Pancreas (tissue), 10 donors: ENCODE data around the gene ADARB1. TPM values are rescaled to one million over a fixed set of nuclear protein-coding genes. Genes with fewer than 3 reads are reported as not detected.
A peak's percentile ranks its signal among the peaks of the same experiment; 100 is the strongest.
"Not testable (repeated sequence)": the region's sequence is repeated elsewhere in the genome, so short reads cannot be mapped to it uniquely, and the experiment has no call there.

Experiments used
- ATAC-seq, 4 donors: fragments of 200-7000 bp; cut with Tn5 transposase; one replicate each; pipeline versions ENCODE4 v1.8.0 to v1.9.1; 2020; ENCODE audit warnings: mild to moderate bottlenecking in 4 of 4, moderate library complexity in 4 of 4
- DNase-seq, 6 donors: peaks; one replicate each; pipeline ENCODE4 v3.0.0-alpha.2; 2020
- FAIRE-seq: peaks from 2 replicates; lab custom pipeline; 2012; peaks lifted over from hg19 to GRCh38; lab: Jason Lieb, UNC
- H3K27ac ChIP-seq, 4 donors: fragments of 200-600 bp; sonication (generic); 1 replicate in 3 of 4; 2 replicates in 1 of 4; pipeline versions ENCODE4 v1.5.0 to v1.8.0; 2020
- H3K27me3 ChIP-seq, 4 donors: fragments of 200-600 bp; one replicate each; pipeline ENCODE4 v1.8.0; 2021
- H3K36me3 ChIP-seq, 3 donors: fragments of 200-600 bp; sonication (generic) in 1 of 3; one replicate each; pipeline versions ENCODE4 v1.5.0 to v1.8.0; 2020 to 2021
- H3K4me1 ChIP-seq, 3 donors: fragments of 200-600 bp; one replicate each; pipeline ENCODE4 v1.8.0; 2021
- H3K4me3 ChIP-seq, 4 donors: fragments of 200-600 bp; sonication (generic) in 2 of 4; one replicate each; pipeline versions ENCODE4 v1.5.0 to v1.8.0; 2020 to 2021
- H3K9me3 ChIP-seq, 4 donors: fragments of 200-600 bp; one replicate each; pipeline ENCODE4 v1.8.0; 2021
- WGBS, 2 donors: extraction: QIAGEN DNeasy Blood & Tissue Kit; methylation state at CpG; one replicate each; pipeline ENCODE4 v1.1.7; 2013; 5-methylcytosine and 5-hydroxymethylcytosine counted together
- intact Hi-C, 3 donors: fragments of 100-400 bp; cut with DNase I; formaldehyde crosslinking; loops; one replicate each; pipeline versions ENCODE4 v1.11.1 to v1.14.2; 2022
- polyA plus RNA-seq, 2 donors: library from polyadenylated mRNA; stranded (reverse); fragments of 200-250 nt; gene quantifications; one replicate each; pipeline ENCODE4 v1.2.3, GENCODE V29; 2013
- total RNA-seq, 6 donors: library from RNA; stranded (reverse); fragmentation: NEBNext Ultra II Directional in 4 of 6; extraction: Animal tissue kit (Norgen Biotek cat#: 25700) in 4 of 6; gene quantifications; one replicate each; pipeline versions ENCODE4 v1.2.1 to v1.2.4, GENCODE V29; 2021 to 2023
- TF ChIP-seq, protein P1 (sequence below), 4 donors: fragments of 200-600 bp; sonication (generic) in 3 of 4; IDR thresholded peaks; one replicate each; pipeline versions ENCODE4 v1.5.0 to v1.8.0; 2021; ENCODE audit warnings: antibody characterized with exemption in 4 of 4
- donor health status: healthy with polysubstance abuse.
- donor health status: DM: no; HTN: no; CAD: no; lungs with moderate emphysema.
- donor health status: DM: no; HTN: no; CAD: no.
- donor health status: control.
- donor health status: control.
- donor health status: Bipolar disorder and iron deficiency.
- donor health status: DM: yes; HTN: yes; CAD: no.
- donor health status: DM: no; HTN: no; CAD: no.
- donor health status: DM: no; HTN: no; CAD: no.
- donor health status: DM: yes; HTN: yes; CAD: no.

Gene ADARB1
- total and polyA plus RNA-seq, 8 donors: 5.4 to 10.1 (median 6.3) TPM

DNA sequence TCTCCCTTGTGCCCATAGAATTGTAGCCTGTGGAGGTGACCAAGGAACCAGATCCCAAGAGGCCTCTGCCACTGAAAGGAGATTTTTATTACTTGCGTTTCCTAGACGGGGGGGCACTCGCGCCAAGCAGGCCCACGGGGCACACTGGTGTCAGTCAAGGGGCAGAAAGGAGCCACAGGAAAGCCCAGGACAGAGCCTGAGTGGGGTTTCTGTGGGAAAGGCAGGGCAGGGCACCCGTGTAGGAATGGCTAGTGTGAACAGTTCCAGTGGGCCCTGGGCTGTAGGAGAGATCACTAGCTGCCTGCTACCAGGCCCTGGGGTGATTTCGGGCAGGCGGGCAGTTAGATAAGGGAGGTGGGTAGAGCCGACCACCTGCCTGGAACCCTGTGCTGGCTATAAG lies 70.8 kb downstream of the ADARB1 start:
- WGBS, 2 donors: 83 to 85% methylated on average over 9 of the region's 9 CpGs
- Histone ChIP-seq H3K4me1 (no peaks in the 10 kb centered on the region), H3K9me3 (no peaks in the 10 kb centered on the region), H3K36me3 (no peaks in the 10 kb centered on the region), H3K27ac (no peak overlapping the region), H3K4me3 (no peak overlapping the region), H3K27me3 (no peaks in the 10 kb centered on the region)
- ATAC-seq: no peak
- intact Hi-C loops: loop anchor here in 1 of 3 donors (10.0 kb wide), 1 partner anchor 290 kb away; no protein-coding TSS in a partner anchor
- TF ChIP-seq, protein P1, sequence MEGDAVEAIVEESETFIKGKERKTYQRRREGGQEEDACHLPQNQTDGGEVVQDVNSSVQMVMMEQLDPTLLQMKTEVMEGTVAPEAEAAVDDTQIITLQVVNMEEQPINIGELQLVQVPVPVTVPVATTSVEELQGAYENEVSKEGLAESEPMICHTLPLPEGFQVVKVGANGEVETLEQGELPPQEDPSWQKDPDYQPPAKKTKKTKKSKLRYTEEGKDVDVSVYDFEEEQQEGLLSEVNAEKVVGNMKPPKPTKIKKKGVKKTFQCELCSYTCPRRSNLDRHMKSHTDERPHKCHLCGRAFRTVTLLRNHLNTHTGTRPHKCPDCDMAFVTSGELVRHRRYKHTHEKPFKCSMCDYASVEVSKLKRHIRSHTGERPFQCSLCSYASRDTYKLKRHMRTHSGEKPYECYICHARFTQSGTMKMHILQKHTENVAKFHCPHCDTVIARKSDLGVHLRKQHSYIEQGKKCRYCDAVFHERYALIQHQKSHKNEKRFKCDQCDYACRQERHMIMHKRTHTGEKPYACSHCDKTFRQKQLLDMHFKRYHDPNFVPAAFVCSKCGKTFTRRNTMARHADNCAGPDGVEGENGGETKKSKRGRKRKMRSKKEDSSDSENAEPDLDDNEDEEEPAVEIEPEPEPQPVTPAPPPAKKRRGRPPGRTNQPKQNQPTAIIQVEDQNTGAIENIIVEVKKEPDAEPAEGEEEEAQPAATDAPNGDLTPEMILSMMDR (IDR thresholded peaks at IDR 0.05): no peak
- FAIRE-seq: no peak
- DNase-seq: no peak

DNA sequence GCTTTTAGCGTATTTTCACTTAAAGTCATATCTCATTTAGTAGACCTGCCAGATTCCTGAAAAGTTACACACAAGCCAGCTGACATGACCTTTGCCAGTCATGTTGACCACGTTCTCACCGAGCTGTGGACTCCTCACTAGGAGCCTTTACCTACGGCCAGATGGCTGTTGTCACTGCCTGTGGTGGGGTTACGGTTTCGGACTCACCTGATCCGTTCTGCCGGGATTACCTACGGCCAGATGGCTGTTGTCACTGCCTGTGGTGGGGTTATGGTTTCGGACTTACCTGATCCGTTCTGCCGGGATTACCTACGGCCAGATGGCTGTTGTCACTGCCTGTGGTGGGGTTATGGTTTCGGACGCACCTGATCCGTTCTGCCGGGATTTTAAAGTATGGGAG lies 71.5 kb downstream of the ADARB1 start:
- not testable (repeated sequence) for H3K9me3 ChIP-seq, ATAC-seq, H3K4me3 ChIP-seq, H3K27me3 ChIP-seq, DNase-seq, H3K4me1 ChIP-seq, H3K27ac ChIP-seq, FAIRE-seq, H3K36me3 ChIP-seq
- intact Hi-C loops: loop anchor here in 1 of 3 donors (10.0 kb wide), 1 partner anchor 289 kb away; no protein-coding TSS in a partner anchor
- WGBS, 2 donors: 90 to 92% methylated on average over 16 to 17 of the region's 17 CpGs

DNA sequence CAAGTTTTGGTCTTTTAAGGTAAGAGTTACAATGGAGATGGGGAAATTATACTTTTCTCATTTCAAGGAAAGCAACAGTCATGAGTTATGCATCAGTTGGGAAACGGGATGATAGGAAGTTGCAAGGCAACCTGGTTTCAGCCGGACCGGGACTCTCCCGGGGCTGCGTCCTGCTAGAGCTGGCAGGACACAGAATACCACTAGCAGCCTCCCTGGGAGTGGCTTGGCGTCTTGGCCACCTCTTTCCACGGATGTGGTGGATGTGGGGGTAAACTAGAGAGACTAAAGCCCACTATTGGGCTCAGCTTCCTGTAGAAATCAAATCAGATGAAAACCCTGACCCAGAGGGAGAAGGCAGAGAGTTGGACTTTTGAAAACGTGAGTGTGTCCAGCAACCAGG lies 71.9 kb downstream of the ADARB1 start:
- 70 to 77% methylated on average over 8 of the region's 8 CpGs for WGBS, 2 donors
- DNase-seq (no peak), FAIRE-seq (no peak), ATAC-seq (peak in 1 of 4 donors; percentile 33)
- Histone ChIP-seq H3K4me1 (no peaks in the 10 kb centered on the region), H3K27me3 (no peaks in the 10 kb centered on the region), H3K4me3 (no peak overlapping the region), H3K27ac (no peak overlapping the region), H3K36me3 (no peaks in the 10 kb centered on the region), H3K9me3 (no peaks in the 10 kb centered on the region)
- intact Hi-C loops: loop anchor here in 1 of 3 donors (10.0 kb wide), 1 partner anchor 288 kb away; no protein-coding TSS in a partner anchor
- TF ChIP-seq, protein P1 (IDR thresholded peaks at IDR 0.05): no peak

DNA sequence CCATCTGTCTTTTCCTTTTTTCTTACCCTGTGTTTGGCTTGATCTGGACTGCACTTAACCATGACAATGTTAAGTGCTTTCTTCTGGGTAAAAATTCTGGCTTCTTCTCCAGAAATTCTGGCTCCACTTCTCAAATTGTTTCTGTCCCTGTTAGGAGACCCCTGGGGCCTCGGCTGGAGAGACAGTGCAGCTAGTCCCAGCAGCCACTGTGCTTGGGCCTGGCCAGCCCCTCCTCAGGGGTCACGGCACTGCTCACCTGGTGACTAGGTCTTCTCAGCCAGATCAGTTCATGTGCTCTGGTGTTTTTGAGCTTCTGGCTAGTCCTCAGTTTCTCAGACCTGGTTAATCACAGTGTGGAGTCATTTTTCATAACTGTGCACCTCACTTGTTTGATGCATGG lies 72.4 kb downstream of the ADARB1 start:
- H3K27me3 ChIP-seq: no peaks in the 10 kb centered on the region
- no peaks in the 10 kb centered on the region for H3K9me3 ChIP-seq
- no peak overlapping the region for H3K27ac ChIP-seq
- WGBS, 2 donors: 71 to 75% methylated on average over 2 of the region's 2 CpGs
- intact Hi-C loops: loop anchor here in 1 of 3 donors (10.0 kb wide), 1 partner anchor 288 kb away; no protein-coding TSS in a partner anchor
- no peak for DNase-seq
- no peak for ATAC-seq
- TF ChIP-seq, protein P1 (IDR thresholded peaks at IDR 0.05): no peak
- no peaks in the 10 kb centered on the region for H3K36me3 ChIP-seq
- no peak overlapping the region for H3K4me3 ChIP-seq
- H3K4me1 ChIP-seq: no peaks in the 10 kb centered on the region
- FAIRE-seq: no peak

DNA sequence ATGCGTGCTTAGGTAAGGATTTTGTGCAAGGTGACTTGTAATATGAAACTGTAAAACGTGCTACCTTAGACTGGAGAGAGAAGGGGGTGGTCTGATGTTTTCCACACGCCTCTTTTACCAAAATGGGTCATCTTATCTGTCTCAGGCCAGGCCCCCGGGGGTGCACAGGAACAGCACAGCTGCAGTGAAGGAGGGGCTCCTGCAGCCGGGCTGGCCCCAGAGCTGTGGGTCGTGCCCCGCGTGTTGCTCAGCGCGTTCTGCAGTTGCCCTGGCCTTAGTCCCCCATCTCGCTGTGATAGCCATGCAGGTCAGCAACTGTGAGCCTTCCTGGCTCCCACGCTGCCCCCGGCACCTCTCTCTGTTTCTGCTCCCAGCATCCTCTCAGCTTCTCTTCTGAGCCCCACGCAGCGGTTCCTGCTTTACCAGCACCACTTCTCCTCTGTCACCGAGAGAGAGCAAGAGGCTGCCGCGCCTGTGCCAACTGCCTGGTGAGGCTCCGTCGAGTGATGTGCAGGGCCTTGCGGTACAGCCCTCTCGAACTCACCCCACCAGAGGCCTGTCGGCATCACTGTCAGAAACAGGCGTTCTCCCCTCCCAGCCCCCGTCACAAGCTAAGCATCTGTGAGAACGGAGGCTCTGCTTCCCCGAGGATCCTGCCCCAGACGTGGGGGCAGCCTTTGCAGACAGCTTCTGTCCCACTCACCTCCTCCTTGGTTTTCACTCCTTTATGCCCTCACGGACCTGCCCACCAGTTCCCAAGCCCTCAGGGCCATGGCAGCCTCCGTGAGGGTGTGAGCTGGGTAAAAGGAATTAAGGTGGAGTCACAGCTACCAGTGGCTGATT lies 73.3 kb downstream of the ADARB1 start:
- DNase-seq (no peak), FAIRE-seq (no peak), ATAC-seq (no peak)
- Histone ChIP-seq H3K9me3 (no peaks in the 10 kb centered on the region), H3K4me1 (no peaks in the 10 kb centered on the region), H3K27me3 (no peaks in the 10 kb centered on the region), H3K4me3 (no peak overlapping the region), H3K36me3 (no peaks in the 10 kb centered on the region), H3K27ac (no peak overlapping the region)
- intact Hi-C loops: loop anchor here in 1 of 3 donors (10.0 kb wide), 1 partner anchor 287 kb away; no protein-coding TSS in a partner anchor
- TF ChIP-seq, protein P1 (IDR thresholded peaks at IDR 0.05): no peak
- WGBS, 2 donors: 82 to 86% methylated on average over 30 of the region's 30 CpGs
